NK-92 (cell line): ENCODE measurements around the gene FBXL7.

ENCODE experiments used
- DNase-seq: peaks from one replicate; lab custom pipeline; 2025; ENCODE audit not compliant: unreplicated experiment; lab: John Stamatoyannopoulos, UW

Gene FBXL7

DNA sequence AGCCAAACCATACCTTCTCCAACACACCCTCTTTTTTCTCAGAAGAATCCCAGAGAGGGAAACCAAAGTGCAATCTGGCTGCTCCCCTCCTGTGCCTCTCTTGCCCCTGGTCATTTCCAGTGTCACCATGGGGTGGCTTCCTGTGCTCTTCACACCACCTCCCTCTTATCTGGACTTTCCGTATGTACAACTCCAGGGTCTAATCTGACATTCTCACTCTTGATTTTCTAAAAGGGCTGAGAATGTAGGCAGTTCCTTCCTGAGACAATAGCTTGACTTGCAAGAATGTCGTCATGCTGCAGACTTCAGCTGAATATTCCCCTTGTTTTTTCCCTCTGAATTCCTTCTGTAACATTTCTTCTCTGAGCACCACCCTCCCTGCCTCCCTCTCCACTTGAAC, 110.2 kb downstream of the FBXL7 start:
- no peak for DNase-seq

DNA sequence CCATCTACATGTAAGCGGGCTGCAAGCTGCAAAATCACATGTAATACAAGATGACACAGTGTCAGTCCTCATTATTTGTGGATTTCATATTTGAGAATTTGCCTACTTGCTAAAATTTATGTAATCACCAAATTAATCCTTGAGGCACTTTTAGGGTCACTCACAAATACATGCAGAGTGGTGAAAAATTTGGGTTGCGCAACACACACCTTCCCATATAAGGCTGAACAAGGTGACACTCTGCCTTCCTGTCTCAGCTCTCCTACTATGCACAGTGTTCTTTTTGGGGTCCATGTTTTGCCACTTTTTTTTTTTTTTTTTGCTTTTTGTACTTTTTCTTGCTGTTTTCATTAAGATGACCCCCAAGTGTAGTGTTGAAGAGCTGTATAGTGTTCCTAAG, 111.0 kb downstream of the FBXL7 start:
- no peak for DNase-seq

DNA sequence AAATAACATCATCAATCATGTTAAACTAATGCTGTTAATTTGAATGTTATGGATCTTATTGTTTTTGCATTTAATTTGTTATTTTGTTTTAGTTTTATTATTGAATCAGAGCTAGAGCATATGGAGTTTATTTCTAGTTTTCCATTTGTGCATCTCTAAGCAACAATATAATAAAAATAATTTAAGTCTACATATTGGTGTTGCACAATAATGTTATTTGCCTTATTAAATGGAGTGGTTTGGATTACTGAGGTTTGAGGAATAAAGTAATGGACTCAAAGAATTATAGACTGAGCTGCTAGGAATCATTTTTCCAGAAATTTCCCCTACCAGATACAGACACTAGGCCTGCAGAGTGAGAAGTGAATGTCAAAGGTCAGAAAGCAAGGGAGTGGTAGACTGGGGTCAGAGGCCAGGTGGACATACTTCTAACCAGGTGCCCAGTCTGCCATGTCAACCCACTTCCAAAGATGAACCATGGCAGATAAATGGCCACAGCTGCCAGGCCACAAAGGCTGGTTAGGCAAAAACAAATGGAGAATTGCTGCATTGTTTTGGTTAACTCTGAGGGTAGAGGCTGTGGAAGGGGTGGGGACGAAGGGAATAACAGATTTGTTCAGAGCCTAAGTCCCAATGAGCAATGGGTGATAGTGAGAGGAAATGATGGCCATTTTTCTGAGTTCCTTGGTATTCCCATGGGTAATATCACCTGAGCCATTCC, 113.1 kb downstream of the FBXL7 start:
- no peak for DNase-seq

DNA sequence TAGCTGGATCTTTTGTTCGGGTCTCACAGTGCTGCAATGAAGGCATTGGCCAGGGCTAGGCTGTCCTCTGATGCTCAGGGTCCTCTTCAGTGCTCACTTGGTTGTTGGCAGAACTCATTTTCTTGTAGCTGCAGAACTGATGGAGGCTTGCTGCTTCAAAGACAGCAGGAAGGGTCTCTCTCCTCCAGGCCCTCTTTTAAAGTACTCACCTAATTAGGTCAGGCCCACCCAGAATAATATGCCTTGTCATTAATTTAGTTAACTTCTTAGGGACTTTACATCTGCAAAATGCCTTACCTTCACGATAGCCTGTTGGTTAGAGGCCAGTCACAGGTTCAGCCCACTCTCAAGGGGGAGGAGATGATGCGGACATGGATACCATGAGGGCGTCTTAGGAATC, 114.7 kb downstream of the FBXL7 start:
- no peak for DNase-seq

DNA sequence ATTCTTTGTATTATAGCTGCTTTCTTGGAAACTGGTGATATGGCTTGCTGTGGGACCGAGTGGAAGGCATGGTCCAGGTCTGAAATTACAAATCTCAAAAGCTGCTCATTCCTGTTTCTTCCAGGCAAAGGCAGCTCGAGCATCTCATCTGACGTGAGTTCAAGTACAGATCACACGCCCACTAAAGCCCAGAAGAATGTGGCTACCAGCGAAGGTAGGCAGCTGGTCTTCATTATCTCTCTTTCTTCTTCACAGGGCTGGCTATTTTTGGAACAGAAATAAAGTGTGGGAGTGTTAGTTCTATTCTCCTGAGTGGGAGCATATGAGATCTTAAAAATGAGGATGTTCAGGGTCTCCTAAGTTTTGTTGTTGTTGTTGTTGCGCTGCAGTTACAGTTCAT, 115.9 kb downstream of the FBXL7 start:
- no peak for DNase-seq

DNA sequence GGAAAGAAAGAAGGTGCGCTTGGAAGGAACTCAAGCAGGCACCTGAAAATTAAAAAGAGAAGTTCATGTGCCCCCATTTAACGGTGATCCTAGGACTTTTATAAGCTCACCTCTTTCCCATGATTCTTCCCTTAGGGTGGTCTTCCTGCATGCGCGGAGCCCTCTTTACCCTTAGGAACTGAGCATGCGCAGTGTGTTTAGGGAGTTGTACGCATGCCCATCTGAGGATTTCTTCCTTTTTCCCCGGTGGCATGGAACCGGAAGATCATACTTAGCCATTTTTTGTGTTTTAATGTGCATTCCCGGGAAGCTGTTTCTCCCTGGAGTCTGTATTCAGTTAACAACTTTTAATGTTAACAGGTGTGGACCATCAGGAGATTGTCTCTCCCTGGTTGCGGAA, 119.0 kb downstream of the FBXL7 start:
- no peak for DNase-seq

DNA sequence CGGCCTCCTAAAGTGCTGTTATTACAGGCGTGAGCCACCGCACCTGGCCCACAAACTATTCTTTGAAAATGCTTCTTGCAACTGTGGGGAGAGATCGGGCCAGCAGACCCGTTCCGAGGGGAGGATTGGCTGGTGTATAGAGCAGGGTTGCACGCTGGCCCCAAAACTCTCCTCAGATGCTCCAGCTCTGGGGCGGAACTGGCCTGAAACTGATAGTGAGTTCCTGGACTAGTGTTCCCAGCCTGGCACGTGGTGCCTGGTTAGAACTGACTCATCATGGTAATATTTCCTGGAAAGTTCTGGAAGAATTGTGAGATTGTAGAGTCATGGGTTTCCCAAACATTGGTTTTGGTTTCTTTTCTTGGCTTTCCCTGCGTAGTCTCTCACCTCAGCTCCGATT, 120.5 kb downstream of the FBXL7 start:
- DNase-seq: no peak

DNA sequence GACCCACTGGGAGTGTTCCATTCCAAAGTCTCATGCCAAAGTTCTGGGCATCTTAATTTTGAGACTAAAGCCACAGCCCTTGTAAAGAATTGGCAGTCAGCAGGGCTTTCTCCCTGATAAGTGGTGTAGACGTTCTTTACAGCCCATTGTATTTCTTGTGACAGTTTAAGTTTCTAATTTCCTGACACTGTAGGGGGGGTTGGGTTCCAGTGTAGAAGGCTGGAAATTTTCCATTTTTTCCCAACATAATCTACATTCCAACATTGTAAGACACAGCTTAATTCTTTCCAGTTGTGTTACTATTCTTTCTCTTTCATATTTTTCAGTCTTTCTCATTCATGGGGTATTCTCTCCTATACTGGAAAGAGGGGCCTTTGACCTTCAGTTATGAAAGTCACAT, 121.1 kb downstream of the FBXL7 start:
- no peak for DNase-seq

DNA sequence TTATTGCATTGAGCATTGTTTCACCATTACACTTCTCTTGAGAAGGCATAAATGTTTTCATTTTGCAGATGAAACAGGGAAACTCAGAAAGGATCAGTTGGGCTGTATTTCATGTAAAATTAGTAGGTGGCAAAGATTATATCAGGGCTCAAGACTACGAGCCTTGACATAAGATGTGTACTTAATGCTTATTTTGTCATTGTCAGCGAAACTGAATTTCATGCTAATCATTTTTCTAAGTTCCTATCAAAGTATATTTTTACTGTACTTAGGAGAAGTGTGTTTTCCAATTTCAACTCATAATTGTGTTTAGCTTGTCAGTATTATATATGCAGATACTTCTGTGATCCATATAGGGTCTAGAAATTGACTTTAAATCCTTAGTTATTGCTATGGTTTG, 123.8 kb downstream of the FBXL7 start:
- no peak for DNase-seq

DNA sequence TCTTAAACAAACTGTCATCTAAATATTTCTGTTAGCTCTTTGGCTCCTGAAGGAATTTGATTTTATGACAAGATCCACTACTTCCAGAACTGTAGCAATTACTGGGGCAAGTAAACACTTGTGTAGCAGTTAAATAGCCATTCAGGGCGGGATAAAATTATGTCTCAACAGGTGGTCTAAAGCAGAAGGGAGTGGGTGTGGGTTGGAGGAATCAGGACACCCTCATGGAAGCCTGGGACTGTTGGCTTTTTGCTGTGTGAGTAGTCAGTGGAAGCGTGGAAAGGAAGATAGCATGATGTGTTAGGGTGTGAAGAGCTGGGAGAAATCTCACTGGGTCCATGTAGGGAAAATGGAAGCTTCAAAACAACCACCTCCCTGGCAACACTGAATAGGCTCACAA, 127.1 kb downstream of the FBXL7 start:
- DNase-seq: no peak

DNA sequence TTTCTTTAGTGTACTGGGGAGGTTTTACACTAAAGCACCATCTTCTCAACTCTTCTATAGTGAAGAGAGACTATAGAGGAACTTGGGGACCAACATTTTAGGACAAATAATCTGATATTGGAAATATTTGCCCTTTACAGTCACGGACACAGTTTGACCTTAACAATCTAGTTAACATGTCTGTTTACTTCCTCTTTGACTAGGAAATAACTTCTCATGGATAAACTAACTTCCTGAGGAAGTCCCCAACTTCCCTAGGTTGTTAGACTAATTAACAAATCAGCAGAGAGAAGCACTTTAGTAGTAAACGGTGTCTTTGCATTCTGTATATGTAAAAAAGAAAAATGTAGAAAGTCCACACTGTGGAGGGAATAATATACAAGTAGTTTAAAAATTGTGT, 127.7 kb downstream of the FBXL7 start:
- DNase-seq: no peak

DNA sequence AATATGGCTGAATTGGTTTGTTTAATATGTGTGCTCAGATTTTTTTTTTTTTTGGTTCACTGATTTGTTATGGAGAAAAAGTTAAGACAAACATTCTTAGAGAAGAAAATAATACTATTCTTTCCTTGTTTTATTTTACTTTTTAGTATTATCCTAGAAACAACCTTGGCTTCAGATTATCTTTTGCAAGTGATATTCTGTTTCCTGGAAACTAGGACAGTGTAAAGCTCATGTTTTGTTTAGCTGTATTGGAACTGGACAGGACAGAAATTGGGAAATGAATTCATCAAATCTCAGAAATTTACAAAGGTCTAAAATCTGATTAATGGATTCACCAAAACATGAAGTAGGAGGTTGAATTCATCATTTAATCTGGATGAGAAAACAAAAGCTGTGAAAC, 130.5 kb downstream of the FBXL7 start:
- no peak for DNase-seq

DNA sequence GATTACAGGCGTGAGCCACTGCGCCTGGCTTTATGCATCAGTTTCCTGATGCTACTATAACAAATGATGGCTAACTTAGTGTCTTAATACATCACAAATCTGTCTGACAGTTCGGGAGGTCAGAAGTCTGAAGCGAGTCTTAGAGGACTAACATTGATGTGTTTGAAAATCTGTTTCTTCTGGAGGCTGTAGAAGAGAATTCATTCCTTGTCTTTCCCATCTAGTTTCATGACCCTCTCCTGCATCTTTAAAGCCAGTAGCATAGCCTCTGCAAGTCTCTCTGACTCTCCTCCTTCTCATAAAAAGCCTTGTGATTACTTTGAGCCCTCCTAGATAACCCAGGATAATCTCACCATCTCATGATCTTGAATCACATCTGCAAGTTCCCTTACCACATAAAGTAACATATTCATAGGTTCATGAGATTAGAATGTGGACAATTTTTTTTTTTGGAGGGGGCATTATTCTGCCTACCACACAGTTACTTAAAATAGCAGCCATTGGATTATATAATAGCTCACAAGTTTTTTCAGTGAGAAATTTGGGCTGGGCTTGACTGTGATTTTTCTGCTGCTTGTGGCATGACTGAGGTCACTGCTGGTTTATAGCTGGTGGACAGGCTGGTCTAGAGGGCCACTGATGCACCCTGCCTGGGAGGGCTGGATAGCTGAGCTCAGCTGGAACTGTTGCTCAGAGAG, 134.8 kb downstream of the FBXL7 start:
- DNase-seq: no peak

DNA sequence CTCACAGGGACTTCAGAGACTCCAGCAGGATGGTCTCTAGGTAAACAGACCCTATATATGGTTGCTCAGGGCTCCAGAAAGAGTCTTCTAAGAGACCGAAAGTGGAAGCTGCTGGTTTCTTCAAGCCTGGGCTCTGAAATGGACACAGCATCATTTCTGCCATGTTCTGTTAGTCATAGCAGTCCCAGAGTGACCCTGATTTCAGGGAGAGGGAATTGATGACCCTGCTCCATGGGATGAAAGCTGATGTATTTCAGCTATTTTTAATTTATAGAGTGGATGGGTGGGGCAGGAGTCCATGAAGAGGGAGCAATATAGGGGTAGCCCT, 135.3 kb downstream of the FBXL7 start:
- DNase-seq: no peak

DNA sequence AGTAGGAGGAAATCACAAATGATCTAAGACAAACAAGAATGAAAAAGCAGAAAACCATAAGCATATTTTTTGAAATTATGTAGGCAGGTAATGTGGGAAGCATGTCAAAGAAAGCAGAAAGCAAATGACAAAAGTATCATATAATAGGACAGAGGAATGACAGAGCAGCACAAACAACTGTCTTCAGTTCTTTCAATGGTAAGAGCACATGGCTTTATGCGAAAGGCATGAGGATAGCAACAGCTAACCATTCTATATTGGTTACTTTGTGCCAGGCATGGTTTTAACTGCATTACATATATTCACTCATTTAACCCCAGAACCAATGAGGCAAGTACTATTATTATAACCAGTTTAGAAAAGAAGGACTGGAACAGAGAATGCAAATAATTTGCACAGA, 137.4 kb downstream of the FBXL7 start:
- DNase-seq: no peak

DNA sequence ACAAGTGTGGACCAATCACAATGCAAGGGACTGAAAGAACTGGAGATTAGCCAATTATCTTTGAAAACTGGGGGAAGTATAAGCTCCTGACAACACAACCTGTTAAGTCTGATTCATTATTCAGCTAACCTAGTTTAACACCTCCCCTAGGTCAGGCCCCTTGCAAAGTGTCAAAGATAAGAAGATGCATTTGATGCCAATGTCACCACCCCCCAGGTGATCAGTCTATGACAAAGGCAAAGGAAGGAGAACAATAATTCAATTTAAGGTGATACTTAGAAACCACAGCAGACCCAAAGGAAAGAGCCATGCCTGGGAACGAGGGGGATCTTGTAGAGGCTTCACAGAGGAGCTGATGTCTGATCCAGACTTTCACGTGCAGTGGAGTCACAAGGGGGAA, 137.9 kb downstream of the FBXL7 start:
- DNase-seq: no peak

DNA sequence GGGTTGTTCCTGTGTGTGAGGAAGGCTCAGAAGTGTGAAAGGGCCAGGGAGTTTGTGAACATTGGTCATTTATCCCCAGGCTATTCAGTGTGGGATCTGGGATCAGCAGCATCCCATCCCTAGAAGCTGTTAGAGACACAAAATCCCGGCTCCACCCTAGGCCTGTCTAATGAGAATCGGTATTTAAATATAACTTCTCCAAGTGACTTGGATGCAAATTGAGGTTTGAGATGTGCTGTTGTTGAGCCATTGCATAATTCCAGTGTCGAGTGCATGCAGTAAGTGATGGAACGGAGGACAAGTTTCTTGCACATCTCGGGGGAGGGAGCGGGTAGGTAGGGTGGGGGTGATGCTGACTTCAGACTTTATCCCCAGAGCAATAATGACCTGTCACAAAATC, 138.3 kb downstream of the FBXL7 start:
- no peak for DNase-seq

DNA sequence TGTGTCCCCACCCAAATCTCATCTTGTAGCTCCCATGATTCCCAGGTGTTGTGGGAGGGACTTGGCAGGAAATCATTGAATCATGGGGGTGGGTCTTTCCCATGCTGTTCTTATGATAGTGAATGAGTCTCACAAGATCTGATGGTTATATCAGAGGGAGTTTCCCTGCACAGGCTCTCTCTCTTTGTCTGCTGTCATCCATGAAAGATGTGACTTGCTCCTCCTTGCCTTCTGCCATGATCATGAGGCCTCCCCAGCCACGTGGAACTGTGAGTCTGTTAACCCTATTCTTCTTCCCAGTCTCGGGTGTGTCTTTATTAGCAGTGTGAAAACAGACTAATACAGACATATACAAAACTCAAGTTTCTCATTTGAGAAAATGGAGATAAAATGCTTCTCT, 139.3 kb downstream of the FBXL7 start:
- DNase-seq: no peak

DNA sequence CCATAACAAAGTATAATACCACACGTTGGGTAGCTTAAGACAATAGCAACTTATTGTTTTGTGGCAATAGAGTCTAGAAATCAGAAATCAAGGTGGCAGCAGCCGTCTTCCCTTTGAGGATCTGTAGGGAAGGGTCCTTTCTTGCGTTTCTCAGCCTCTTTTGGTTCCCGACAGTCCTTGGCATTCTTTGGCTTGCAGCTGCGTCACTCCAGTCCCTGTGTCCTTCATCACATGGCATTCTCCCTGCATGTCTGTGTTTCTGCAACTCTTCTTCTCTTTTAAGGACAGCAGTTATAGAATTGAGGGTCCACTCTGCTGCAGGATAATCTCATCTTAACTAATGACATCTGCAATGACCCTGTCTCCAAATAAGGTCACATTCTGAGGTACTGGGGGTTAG, 140.1 kb downstream of the FBXL7 start:
- DNase-seq: no peak

DNA sequence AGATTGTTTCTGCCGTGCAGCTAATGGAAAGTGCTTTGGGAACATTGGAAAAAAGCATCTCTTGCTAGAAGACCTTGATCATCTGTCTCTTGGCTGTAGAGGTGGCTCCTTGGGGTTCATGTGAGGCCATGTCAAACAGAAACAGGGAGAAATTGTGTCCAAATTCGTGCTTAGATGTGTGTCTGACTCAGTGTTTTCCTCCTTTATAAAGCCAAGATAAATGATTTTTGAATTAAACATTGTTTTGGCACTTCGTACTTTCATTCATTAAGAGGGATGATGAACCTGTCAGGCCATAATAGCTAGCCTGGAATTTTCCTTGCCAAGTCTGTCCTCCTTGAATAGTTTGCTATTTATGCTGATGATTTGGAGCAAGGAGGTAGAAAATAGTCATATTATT, 143.8 kb downstream of the FBXL7 start:
- no peak for DNase-seq

DNA sequence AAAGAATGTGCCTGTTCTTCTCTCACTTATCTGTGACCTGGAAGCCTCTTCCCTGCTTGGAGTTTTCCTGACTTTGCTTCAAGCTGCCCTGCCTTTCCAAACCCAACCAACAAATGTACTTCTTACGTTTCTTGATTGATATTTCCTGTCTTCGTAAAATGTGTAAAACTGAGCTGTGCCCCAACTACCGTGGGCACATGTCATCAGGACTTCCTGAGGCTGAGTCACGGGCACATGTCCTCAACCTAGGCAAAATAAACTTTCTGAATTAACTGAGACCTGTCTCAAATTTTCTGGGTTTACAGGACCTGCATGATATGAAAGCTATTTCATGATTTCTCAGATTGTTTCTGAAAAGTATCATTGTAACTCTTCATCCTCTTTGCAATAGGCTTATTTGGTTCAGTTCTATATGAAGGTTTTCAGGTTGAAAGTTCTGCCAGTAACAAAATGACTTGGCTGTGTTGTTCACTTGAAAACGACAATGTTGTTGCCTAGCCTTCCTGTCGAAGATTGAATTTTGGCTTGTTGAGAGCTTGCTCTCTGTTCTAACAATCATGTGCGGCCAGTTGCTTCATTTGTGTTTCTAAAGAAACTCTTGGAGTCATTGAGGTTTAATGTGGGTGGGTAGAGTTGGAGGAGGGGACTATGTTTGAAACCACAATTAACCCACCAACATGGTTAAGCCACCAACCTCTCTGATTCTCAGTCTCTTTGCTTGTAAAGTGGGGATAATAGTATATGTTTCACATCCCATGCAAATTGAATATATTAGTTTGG, 145.6 kb downstream of the FBXL7 start:
- no peak for DNase-seq

DNA sequence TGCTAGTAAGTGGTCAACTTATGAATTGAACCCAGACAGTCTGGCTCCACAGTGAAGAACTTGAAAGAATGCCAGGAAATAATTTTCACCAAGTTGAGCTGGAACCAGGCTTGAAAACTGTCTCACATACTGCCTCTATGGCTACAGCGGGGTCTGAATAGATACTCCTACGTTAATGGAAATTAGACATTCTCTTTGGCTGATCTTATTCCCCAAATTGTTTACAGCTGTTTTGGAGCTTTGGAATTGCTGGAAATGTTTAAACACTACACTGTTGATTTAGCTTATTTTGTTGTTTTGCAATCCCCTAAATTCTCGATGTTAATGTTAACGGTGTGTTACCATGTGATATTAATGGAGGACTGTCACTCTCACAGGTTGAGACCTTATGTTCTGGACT, 146.4 kb downstream of the FBXL7 start:
- DNase-seq: no peak
